GM23338 (cell line): ENCODE measurements around the gene ZYX. TPM values are rescaled to one million over a fixed set of nuclear protein-coding genes. Genes with fewer than 3 reads are reported as not detected.

Experiments used
- ATAC-seq: fragments of 200-7000 bp; cut with Tn5 transposase; 3 replicates; pipeline ENCODE4 v1.9.1; 2020
- DNase-seq: peaks from one replicate; pipeline ENCODE4 v3.0.0-alpha.2; 2015; ENCODE audit warnings: low spot score
- H2AFZ ChIP-seq: fragments of 200-600 bp; sonication (generic); 2 replicates; pipeline ENCODE4 v1.8.0; 2016; ENCODE audit warnings: antibody characterized with exemption, mild to moderate bottlenecking, moderate library complexity
- H3F3A ChIP-seq: fragments of 200-600 bp; sonication (generic); replicated peaks from 2 replicates; pipeline ENCODE4 v1.8.0; 2017; ENCODE audit warnings: antibody characterized with exemption, mixed run types, low read depth
- H3K27ac ChIP-seq: fragments of 200-600 bp; sonication (generic); 2 replicates; pipeline ENCODE4 v1.6.1; 2016; ENCODE audit warnings: low read depth
- H3K27me3 ChIP-seq: fragments of 200-600 bp; sonication (generic); 2 replicates; pipeline ENCODE4 v1.8.0; 2016; ENCODE audit warnings: mild to moderate bottlenecking, mixed run types, moderate library complexity; ENCODE audit not compliant: insufficient read depth
- H3K36me3 ChIP-seq: fragments of 200-600 bp; sonication (generic); 2 replicates; pipeline ENCODE4 v1.8.0; 2016; ENCODE audit warnings: mild to moderate bottlenecking; ENCODE audit not compliant: insufficient read depth
- H3K4me1 ChIP-seq: fragments of 200-600 bp; sonication (generic); 2 replicates; pipeline ENCODE4 v1.8.0; 2016; ENCODE audit warnings: mild to moderate bottlenecking, moderate library complexity; ENCODE audit not compliant: insufficient read depth
- H3K4me2 ChIP-seq: fragments of 200-600 bp; sonication (generic); 2 replicates; pipeline ENCODE4 v1.7.1; 2017; ENCODE audit warnings: mixed run types
- H3K4me3 ChIP-seq: fragments of 200-600 bp; sonication (generic); 2 replicates; pipeline ENCODE4 v1.6.1; 2016; ENCODE audit warnings: mixed run types
- H3K79me2 ChIP-seq: fragments of 200-600 bp; sonication (generic); replicated peaks from 2 replicates; pipeline ENCODE4 v1.8.0; 2017; ENCODE audit warnings: mild to moderate bottlenecking; ENCODE audit not compliant: insufficient read depth
- H3K9me2 ChIP-seq: fragments of 200-600 bp; sonication (generic); 2 replicates; pipeline ENCODE4 v1.8.0; 2017; ENCODE audit not compliant: insufficient read depth
- H4K20me1 ChIP-seq: fragments of 200-600 bp; sonication (generic); replicated peaks from 2 replicates; pipeline ENCODE4 v1.8.0; 2017; ENCODE audit warnings: mild to moderate bottlenecking; ENCODE audit not compliant: insufficient read depth
- H3K27ac Mint-ChIP-seq: 2 replicates; pipeline ENCODE4 v1.8.0; 2020; ENCODE audit warnings: inconsistent platforms, mild to moderate bottlenecking, moderate library complexity, mixed read lengths
- H3K27me3 Mint-ChIP-seq: 3 replicates; pipeline ENCODE4 v1.8.0; 2022; ENCODE audit warnings: low read depth, mild to moderate bottlenecking, moderate library complexity, mixed read lengths, inconsistent platforms; ENCODE audit not compliant: insufficient read depth, poor library complexity
- H3K36me3 Mint-ChIP-seq: 3 replicates; pipeline ENCODE4 v1.8.0; 2021; ENCODE audit warnings: low read depth, mild to moderate bottlenecking, inconsistent platforms, moderate library complexity, mixed read lengths
- H3K4me1 Mint-ChIP-seq: 3 replicates; pipeline ENCODE4 v1.8.0; 2020; ENCODE audit warnings: mild to moderate bottlenecking, inconsistent platforms, mixed read lengths
- H3K4me3 Mint-ChIP-seq: 3 replicates; pipeline ENCODE4 v1.8.0; 2021; ENCODE audit warnings: moderate library complexity, mild to moderate bottlenecking, inconsistent platforms, mixed read lengths
- H3K9me3 Mint-ChIP-seq: 3 replicates; pipeline ENCODE4 v1.8.0; 2020; ENCODE audit warnings: moderate library complexity, mild to moderate bottlenecking, inconsistent platforms, mixed read lengths
- CTCF ChIP-seq, 2 experiments: fragments of 200-600 bp in 1 of 2; sonication (generic) in 1 of 2; conservative IDR thresholded peaks; 2 replicates each; pipeline versions ENCODE4 v1.5.1 to v1.6.1; 2016 to 2017; ENCODE audit warnings: antibody characterized with exemption in 2 of 2, low read depth in 2 of 2, mild to moderate bottlenecking in 2 of 2, moderate library complexity in 1 of 2
- STAT1 ChIP-seq: IDR thresholded peaks from one replicate; pipeline ENCODE4 v1.6.1; 2016; ENCODE audit warnings: antibody characterized with exemption; ENCODE audit not compliant: unreplicated experiment
- ZNF462 ChIP-seq: fragments of 250-450 bp; sonication (Bioruptor Pico); IDR thresholded peaks from 2 replicates; pipeline ENCODE4 v1.5.0; 2020; ENCODE audit warnings: mild to moderate bottlenecking, moderate library complexity
- polyA plus RNA-seq: library from polyadenylated mRNA; unstranded; fragments of >200 nt; fragmentation: Nextera tagmentation; extraction: Ambion mirVana; gene quantifications from 2 replicates; pipeline ENCODE4 v1.2.1, GENCODE V29; 2016
- total RNA-seq: library from RNA; depleted of rRNA; stranded (reverse); fragments of >200 nt; shearing (Covaris generic); gene quantifications from 2 replicates; pipeline ENCODE4 v1.2.3, GENCODE V29; 2014

Gene ZYX
- total and polyA plus RNA-seq, 2 experiments from 2014 or later = 111 to 141 TPM

- H3K27ac ChIP-seq = 0 out of 2 replicates have a peak overlapping the region, but pooled peaks have one; percentile 50
- peaks cover 8% of the 10 kb centered on the region; the same call in 2 of the 3 replicates for H3K4me1 Mint-ChIP-seq
- H3K9me2 ChIP-seq = no peaks in the 10 kb centered on the region
- H3K36me3 ChIP-seq = peaks cover 15% of the 10 kb centered on the region
- no peak overlapping the region for H2AFZ ChIP-seq
- peaks cover 48% of the 10 kb centered on the region for H3K36me3 Mint-ChIP-seq
- DNase-seq (no peak), ATAC-seq (no peak)
- H3K27me3 Mint-ChIP-seq = peaks cover 28% of the 10 kb centered on the region
- H3K4me3 ChIP-seq = no peak overlapping the region
- H3K79me2 ChIP-seq = peaks cover 34% of the 10 kb centered on the region
- TF ChIP-seq ZNF462 (CRISPR knock-in tag) = no peak
- no peak overlapping the region for H3K4me2 ChIP-seq
- H3K4me3 Mint-ChIP-seq = no peak overlapping the region
- H3K27ac Mint-ChIP-seq = peak overlapping the region; percentile 53; the same call in 1 of the 2 replicates
- peaks cover 64% of the 10 kb centered on the region for H3F3A ChIP-seq
- H4K20me1 ChIP-seq = peaks cover 27% of the 10 kb centered on the region
- H3K4me1 ChIP-seq = peaks cover 5% of the 10 kb centered on the region; the same call in 1 of the 2 replicates
- no peaks in the 10 kb centered on the region for H3K27me3 ChIP-seq
- H3K9me3 Mint-ChIP-seq = no peaks in the 10 kb centered on the region; the same call in 2 of the 3 replicates
Measured at GRCh38 chr7:143388051-143388450, 6.9 kb downstream of the ZYX start.

- no peaks in the 10 kb centered on the region for H3K9me2 ChIP-seq
- ATAC-seq = peak; percentile 25
- peak; percentile 50 for DNase-seq
- H3K4me3 ChIP-seq = no peak overlapping the region
- H3K4me3 Mint-ChIP-seq = no peak overlapping the region
- no peak overlapping the region for H2AFZ ChIP-seq
- H3F3A ChIP-seq = peaks cover 65% of the 10 kb centered on the region
- H3K9me3 Mint-ChIP-seq = no peaks in the 10 kb centered on the region; the same call in 2 of the 3 replicates
- H3K36me3 ChIP-seq = peaks cover 19% of the 10 kb centered on the region
- H3K27me3 Mint-ChIP-seq = peaks cover 31% of the 10 kb centered on the region
- peaks cover 54% of the 10 kb centered on the region for H3K36me3 Mint-ChIP-seq
- no peak overlapping the region for H3K27ac Mint-ChIP-seq
- H3K27me3 ChIP-seq = no peaks in the 10 kb centered on the region
- H3K4me1 ChIP-seq = peaks cover 4% of the 10 kb centered on the region; the same call in 1 of the 2 replicates
- peak; percentile 22 to 58 for TF ChIP-seq CTCF (conservative IDR thresholded peaks at IDR 0.05; ENCODE audit: low read depth in 2 of 2)
- no peak for TF ChIP-seq STAT1
- H3K4me1 Mint-ChIP-seq = peaks cover 3% of the 10 kb centered on the region; the same call in 2 of the 3 replicates
- peaks cover 31% of the 10 kb centered on the region for H3K79me2 ChIP-seq
- 0 out of 2 replicates have a peak overlapping the region, but pooled peaks have one; percentile 50 for H3K27ac ChIP-seq
- peaks cover 24% of the 10 kb centered on the region for H4K20me1 ChIP-seq
- no peak overlapping the region for H3K4me2 ChIP-seq
Measured at GRCh38 chr7:143388491-143389101, 7.5 kb downstream of the ZYX start.
